Stimulated activated naive CD8-positive, alpha-beta T cell treated with anti-CD3 and anti-CD28 coated beads, Interleukin-15, Interleukin-2, amounts not matched to agents 100 ng/mL and 50 ng/mL, for 24 hours (primary cell): ENCODE measurements around the gene IPO8.

Experiments used
- H3K27ac Mint-ChIP-seq: one replicate; pipeline ENCODE4 v1.8.0; 2021; ENCODE audit warnings: mild to moderate bottlenecking, mixed read lengths
- H3K27me3 Mint-ChIP-seq: one replicate; pipeline ENCODE4 v1.8.0; 2021; ENCODE audit warnings: mixed read lengths
- H3K36me3 Mint-ChIP-seq: one replicate; pipeline ENCODE4 v1.8.0; 2021; ENCODE audit warnings: low read depth, mixed read lengths
- H3K4me1 Mint-ChIP-seq: one replicate; pipeline ENCODE4 v1.8.0; 2021; ENCODE audit warnings: low read depth, mixed read lengths
- H3K4me3 Mint-ChIP-seq: one replicate; pipeline ENCODE4 v1.8.0; 2021; ENCODE audit warnings: mild to moderate bottlenecking, mixed read lengths
- H3K9me3 Mint-ChIP-seq: one replicate; pipeline ENCODE4 v1.8.0; 2021; ENCODE audit warnings: mixed read lengths

Gene IPO8

GRCh38 chr12:30695199-30696102 lies at the start of gene IPO8:
Gene IPO8 (minus strand): TSS chr12:30695869. CDS start chr12:30695647, 222 bp downstream.
- Mint-ChIP-seq H3K27ac (peak within 1 kb of the TSS; percentile 92), H3K4me3 (peak within 1 kb of the TSS; percentile 90), H3K36me3 (peaks cover 5% of the 10 kb centered on the region), H3K9me3 (no peaks in the 10 kb centered on the region), H3K27me3 (no peaks in the 10 kb centered on the region), H3K4me1 (peaks cover 48% of the 10 kb centered on the region)

- H3K4me1 Mint-ChIP-seq: no peaks in the 10 kb centered on the region
- H3K27ac Mint-ChIP-seq: no peak overlapping the region
- no peak overlapping the region for H3K4me3 Mint-ChIP-seq
- H3K9me3 Mint-ChIP-seq: no peaks in the 10 kb centered on the region
- peaks cover 36% of the 10 kb centered on the region for H3K36me3 Mint-ChIP-seq
- no peaks in the 10 kb centered on the region for H3K27me3 Mint-ChIP-seq
Observed at GRCh38 chr12:30744321-30744720, 48.7 kb upstream of the IPO8 start.

- Mint-ChIP-seq H3K36me3 (peaks cover 38% of the 10 kb centered on the region), H3K9me3 (no peaks in the 10 kb centered on the region), H3K27me3 (no peaks in the 10 kb centered on the region), H3K4me3 (no peak overlapping the region), H3K4me1 (no peaks in the 10 kb centered on the region), H3K27ac (no peak overlapping the region)
Observed at GRCh38 chr12:30740274-30740673, 44.6 kb upstream of the IPO8 start.

DNA sequence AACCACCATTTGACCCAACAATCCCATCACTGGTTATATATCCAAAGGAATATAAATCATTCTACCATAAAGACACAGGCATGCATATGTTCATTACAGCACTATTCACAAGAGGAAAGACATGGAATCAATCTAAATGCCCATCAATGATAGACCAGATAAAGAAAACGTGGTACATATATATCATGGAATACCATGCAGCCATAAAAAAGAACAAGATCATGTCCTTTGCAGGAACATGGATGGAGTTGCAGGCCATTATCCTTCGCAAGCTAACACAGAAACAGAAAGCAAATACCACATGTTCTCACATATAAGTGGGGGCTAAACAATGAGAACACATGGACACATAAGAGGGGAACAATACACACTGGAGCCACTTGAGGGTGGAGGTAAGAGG lies 43.4 kb upstream of the IPO8 start:
- Mint-ChIP-seq H3K27ac (no peak overlapping the region), H3K36me3 (peaks cover 45% of the 10 kb centered on the region), H3K4me3 (no peak overlapping the region), H3K4me1 (no peaks in the 10 kb centered on the region), H3K27me3 (no peaks in the 10 kb centered on the region), H3K9me3 (no peaks in the 10 kb centered on the region)

DNA sequence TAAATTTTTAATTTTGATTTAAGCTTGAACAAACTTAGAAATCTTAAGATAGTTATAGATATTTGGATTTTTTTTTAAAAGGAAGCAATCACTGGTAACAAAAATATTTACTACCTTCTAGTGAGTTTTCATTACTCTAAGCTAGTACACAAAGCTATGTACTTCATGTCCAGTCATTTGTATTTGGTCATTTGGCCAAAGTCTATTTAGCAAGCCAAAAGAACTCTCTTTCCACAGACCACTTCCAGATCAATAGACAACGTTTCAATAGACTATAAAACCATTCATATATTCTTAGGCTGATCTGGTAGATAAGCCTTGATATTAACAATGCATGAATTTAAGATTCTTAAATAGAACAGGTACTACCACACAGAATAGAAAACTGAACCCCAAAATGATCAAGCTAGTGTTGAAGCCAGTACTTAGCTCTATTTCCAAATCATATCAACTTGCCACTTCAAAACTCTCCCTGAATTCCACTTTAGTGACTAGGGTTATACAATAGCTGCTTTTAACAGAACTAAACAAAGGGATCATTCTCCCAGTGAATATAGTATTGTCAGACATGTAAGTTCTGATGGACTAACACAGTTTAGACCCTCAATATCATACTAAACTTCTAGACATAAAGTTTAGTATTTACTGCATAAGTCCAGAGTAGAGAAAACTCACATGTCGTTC lies 37.4 kb upstream of the IPO8 start:
- Mint-ChIP-seq H3K4me3 (no peak overlapping the region), H3K27me3 (no peaks in the 10 kb centered on the region), H3K36me3 (peaks cover 42% of the 10 kb centered on the region), H3K27ac (no peak overlapping the region), H3K9me3 (no peaks in the 10 kb centered on the region), H3K4me1 (no peaks in the 10 kb centered on the region)

- Mint-ChIP-seq H3K36me3 (peaks cover 31% of the 10 kb centered on the region), H3K27me3 (no peaks in the 10 kb centered on the region), H3K4me1 (no peaks in the 10 kb centered on the region), H3K9me3 (no peaks in the 10 kb centered on the region), H3K27ac (no peak overlapping the region), H3K4me3 (no peak overlapping the region)
Observed at GRCh38 chr12:30730011-30730410, 34.3 kb upstream of the IPO8 start.

DNA sequence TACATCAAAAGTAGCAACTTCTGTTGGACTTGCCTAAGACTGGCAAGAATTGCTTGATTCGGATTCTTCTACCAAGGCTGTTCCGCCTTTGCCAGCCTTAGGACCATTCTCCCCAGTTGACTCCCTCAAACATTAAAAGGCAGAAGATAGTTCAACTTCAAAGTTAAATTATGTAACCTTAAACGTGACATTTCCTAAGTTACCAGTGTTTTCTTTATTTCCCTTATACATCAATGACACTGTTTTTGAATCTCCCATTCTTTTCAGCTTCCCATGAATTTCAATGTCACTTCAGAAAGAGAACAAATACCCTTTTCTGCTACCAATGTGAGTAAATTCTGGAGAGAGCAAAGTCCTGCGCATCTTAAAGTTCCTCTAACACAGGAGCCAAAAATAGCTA lies 33.9 kb upstream of the IPO8 start:
- Mint-ChIP-seq H3K9me3 (no peaks in the 10 kb centered on the region), H3K4me1 (no peaks in the 10 kb centered on the region), H3K36me3 (peaks cover 28% of the 10 kb centered on the region), H3K4me3 (no peak overlapping the region), H3K27ac (no peak overlapping the region), H3K27me3 (no peaks in the 10 kb centered on the region)

- H3K9me3 Mint-ChIP-seq: no peaks in the 10 kb centered on the region
- H3K4me1 Mint-ChIP-seq: no peaks in the 10 kb centered on the region
- H3K27me3 Mint-ChIP-seq: no peaks in the 10 kb centered on the region
- peaks cover 39% of the 10 kb centered on the region for H3K36me3 Mint-ChIP-seq
- H3K4me3 Mint-ChIP-seq: no peak overlapping the region
- H3K27ac Mint-ChIP-seq: no peak overlapping the region
Observed at GRCh38 chr12:30726647-30727046, 31.0 kb upstream of the IPO8 start.

DNA sequence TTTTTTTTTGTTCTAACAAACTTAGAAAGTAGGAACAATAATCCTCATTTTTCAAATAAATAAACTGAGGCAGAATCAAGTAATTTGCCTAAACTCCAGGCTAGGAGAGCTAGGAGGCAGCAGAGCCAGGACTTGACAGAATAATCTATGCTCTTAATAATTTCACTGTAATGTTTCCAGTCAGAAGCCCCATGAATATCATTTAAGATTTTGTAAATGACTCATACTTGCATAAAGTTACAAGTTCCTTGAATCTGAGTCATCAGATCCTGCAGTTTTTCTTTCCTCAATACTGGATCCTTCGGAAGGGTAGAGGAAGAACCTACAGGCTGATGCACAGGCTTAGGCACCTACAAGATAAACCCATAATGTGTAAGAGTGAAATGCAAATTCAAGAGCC lies 30.1 kb upstream of the IPO8 start:
- H3K27me3 Mint-ChIP-seq: no peaks in the 10 kb centered on the region
- H3K4me1 Mint-ChIP-seq: no peaks in the 10 kb centered on the region
- H3K4me3 Mint-ChIP-seq: no peak overlapping the region
- no peaks in the 10 kb centered on the region for H3K9me3 Mint-ChIP-seq
- no peak overlapping the region for H3K27ac Mint-ChIP-seq
- peaks cover 43% of the 10 kb centered on the region for H3K36me3 Mint-ChIP-seq

DNA sequence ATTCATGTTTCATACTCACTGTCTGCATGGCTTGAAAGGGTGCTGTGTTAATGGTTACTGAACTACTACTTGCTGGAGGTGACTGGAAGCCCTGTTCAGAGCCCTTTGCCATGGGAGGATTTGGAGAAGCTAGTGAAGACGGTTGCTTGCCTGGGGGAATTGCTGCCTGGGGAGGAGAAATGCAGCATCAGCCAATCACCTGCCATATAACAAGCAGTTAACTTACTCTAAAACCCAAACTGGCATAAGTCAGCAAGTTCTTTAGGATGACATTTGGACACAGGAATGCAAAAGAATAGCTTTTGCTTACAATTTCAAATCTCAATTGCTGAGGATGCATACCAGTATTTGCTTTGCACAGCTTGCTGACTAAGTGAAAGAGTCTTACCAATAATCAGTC lies 23.4 kb upstream of the IPO8 start:
- H3K27ac Mint-ChIP-seq: no peak overlapping the region
- no peaks in the 10 kb centered on the region for H3K4me1 Mint-ChIP-seq
- H3K4me3 Mint-ChIP-seq: no peak overlapping the region
- H3K9me3 Mint-ChIP-seq: no peaks in the 10 kb centered on the region
- H3K36me3 Mint-ChIP-seq: peaks cover 41% of the 10 kb centered on the region
- no peaks in the 10 kb centered on the region for H3K27me3 Mint-ChIP-seq

- H3K4me1 Mint-ChIP-seq: no peaks in the 10 kb centered on the region
- no peaks in the 10 kb centered on the region for H3K9me3 Mint-ChIP-seq
- no peak overlapping the region for H3K4me3 Mint-ChIP-seq
- peaks cover 17% of the 10 kb centered on the region for H3K36me3 Mint-ChIP-seq
- H3K27me3 Mint-ChIP-seq: no peaks in the 10 kb centered on the region
- H3K27ac Mint-ChIP-seq: no peak overlapping the region
Observed at GRCh38 chr12:30707613-30708342, 12.1 kb upstream of the IPO8 start.

DNA sequence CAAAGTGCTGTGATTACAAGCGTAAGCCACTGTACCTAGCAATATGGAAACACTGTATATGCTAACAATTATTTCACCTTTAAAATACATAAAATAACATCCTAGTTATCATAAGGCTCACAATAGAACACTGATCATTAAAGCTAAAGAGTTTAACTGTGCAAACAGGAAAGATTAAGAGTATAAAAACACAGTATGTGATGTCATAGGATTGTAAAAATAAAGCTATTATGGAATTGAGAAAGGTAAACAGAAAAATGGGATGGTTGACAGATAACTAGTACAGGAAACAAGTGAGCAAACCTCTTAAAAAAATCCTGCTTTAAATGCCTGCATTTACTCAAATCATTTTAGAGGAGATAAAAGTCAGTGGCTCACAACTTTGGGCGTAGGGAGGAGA lies 10.8 kb upstream of the IPO8 start:
- no peaks in the 10 kb centered on the region for H3K27me3 Mint-ChIP-seq
- no peaks in the 10 kb centered on the region for H3K4me1 Mint-ChIP-seq
- H3K4me3 Mint-ChIP-seq: no peak overlapping the region
- H3K36me3 Mint-ChIP-seq: peaks cover 17% of the 10 kb centered on the region
- no peaks in the 10 kb centered on the region for H3K9me3 Mint-ChIP-seq
- H3K27ac Mint-ChIP-seq: no peak overlapping the region

DNA sequence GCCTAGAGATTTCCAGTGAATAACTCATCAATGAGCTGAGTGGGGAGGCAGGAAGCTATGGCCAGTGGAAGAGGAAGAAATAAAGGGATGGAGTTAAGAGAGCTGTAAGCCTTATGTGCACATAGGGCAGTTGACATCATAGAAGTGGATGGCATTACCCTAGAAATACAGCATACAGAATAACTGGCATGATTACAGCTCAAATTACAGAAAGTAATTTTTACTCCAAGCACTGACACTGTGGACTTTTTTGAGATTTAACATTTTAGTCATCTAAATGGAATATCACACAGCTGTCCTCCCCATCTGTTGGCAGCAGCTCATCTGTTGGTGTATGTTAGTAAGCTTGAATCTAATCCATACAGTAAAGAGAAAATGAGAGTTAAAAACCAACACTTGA lies 5.4 kb upstream of the IPO8 start:
- H3K36me3 Mint-ChIP-seq: no peaks in the 10 kb centered on the region
- no peak overlapping the region for H3K27ac Mint-ChIP-seq
- H3K4me1 Mint-ChIP-seq: peaks cover 7% of the 10 kb centered on the region
- H3K27me3 Mint-ChIP-seq: no peaks in the 10 kb centered on the region
- H3K9me3 Mint-ChIP-seq: no peaks in the 10 kb centered on the region
- no peak overlapping the region for H3K4me3 Mint-ChIP-seq

GRCh38 chr12:30700216-30700900 lies 4.7 kb upstream of the IPO8 start:
- Mint-ChIP-seq H3K27me3 (no peaks in the 10 kb centered on the region), H3K4me3 (no peak overlapping the region), H3K9me3 (no peaks in the 10 kb centered on the region), H3K4me1 (peaks cover 8% of the 10 kb centered on the region), H3K36me3 (no peaks in the 10 kb centered on the region), H3K27ac (no peak overlapping the region)
